SHP77 (cell line): ENCODE measurements around the gene CTCF.
"Not testable (repeated sequence)": the region's sequence is repeated elsewhere in the genome, so short reads cannot be mapped to it uniquely, and the experiment has no call there.

Experiments
- DNase-seq, 2 experiments: peaks; one replicate each; lab custom pipeline; 2025; lab: John Stamatoyannopoulos, UW

CTCF gene

GRCh38 chr16:67533987-67534386 lies 28.3 kb upstream of the CTCF start:
- DNase-seq = not testable (repeated sequence)

- DNase-seq = no peak
Observed at GRCh38 chr16:67534431-67534830, 27.9 kb upstream of the CTCF start.

GRCh38 chr16:67535201-67535600 lies 27.1 kb upstream of the CTCF start:
- no peak for DNase-seq

- no peak for DNase-seq
Observed at GRCh38 chr16:67537270-67537635, 25.1 kb upstream of the CTCF start.

GRCh38 chr16:67537636-67538591 lies 24.4 kb upstream of the CTCF start:
- DNase-seq = no peak

GRCh38 chr16:67538666-67539101 lies 23.6 kb upstream of the CTCF start:
- no peak for DNase-seq

- DNase-seq = no peak
Observed at GRCh38 chr16:67539271-67539670, 23.1 kb upstream of the CTCF start.

- no peak for DNase-seq
Observed at GRCh38 chr16:67539691-67540635, 22.4 kb upstream of the CTCF start.

- DNase-seq = no peak
Observed at GRCh38 chr16:67540756-67541155, 21.6 kb upstream of the CTCF start.

GRCh38 chr16:67541391-67542263 lies 20.7 kb upstream of the CTCF start:
- DNase-seq = peak; percentile 95

GRCh38 chr16:67542464-67542863 lies 19.9 kb upstream of the CTCF start:
- no peak for DNase-seq

GRCh38 chr16:67543036-67543435 lies 19.3 kb upstream of the CTCF start:
- no peak for DNase-seq

- DNase-seq = no peak
Observed at GRCh38 chr16:67543582-67543981, 18.7 kb upstream of the CTCF start.

GRCh38 chr16:67544329-67544841 lies 17.9 kb upstream of the CTCF start:
- no peak for DNase-seq

- no peak for DNase-seq
Observed at GRCh38 chr16:67544844-67545664, 17.3 kb upstream of the CTCF start.

- DNase-seq = no peak
Observed at GRCh38 chr16:67545665-67546024, 16.7 kb upstream of the CTCF start.

GRCh38 chr16:67546091-67546501 lies 16.2 kb upstream of the CTCF start:
- DNase-seq = no peak

- peak; percentile 54 to 69 for DNase-seq
Observed at GRCh38 chr16:67546761-67547422, 15.4 kb upstream of the CTCF start.

- DNase-seq = no peak
Observed at GRCh38 chr16:67547423-67548264, 14.7 kb upstream of the CTCF start.
